ENCODE results near the gene ZNF813.
A peak's percentile ranks its signal among the peaks of the same experiment; 100 is the strongest.
"Not testable (repeated sequence)": the region's sequence is repeated elsewhere in the genome, so short reads cannot be mapped to it uniquely, and the experiment has no call there.

Gene ZNF813

GRCh38 chr19:53467485-53468262 lies at the start of gene ZNF813:
TSS of gene ZNF813 (plus strand) at chr19:53467733. CDS start at chr19:53483823, 16,090 bp downstream.
- DNase-seq (ENCODE audit: low read depth, low spot score) = peak; percentile 44

GRCh38 chr19:53420520-53421315 lies 46.8 kb upstream of the ZNF813 start:
- not testable (repeated sequence) for DNase-seq (ENCODE audit: low read depth, low spot score)

GRCh38 chr19:53422551-53422950 lies 45.0 kb upstream of the ZNF813 start:
- DNase-seq (ENCODE audit: low read depth, low spot score) = no peak

GRCh38 chr19:53423074-53423473 lies 44.5 kb upstream of the ZNF813 start:
- not testable (repeated sequence) for DNase-seq (ENCODE audit: low read depth, low spot score)

- DNase-seq (ENCODE audit: low read depth, low spot score) = not testable (repeated sequence)
These were observed 43.9 kb upstream of the ZNF813 start for GRCh38 chr19:53423680-53424079.

- no peak for DNase-seq (ENCODE audit: low read depth, low spot score)
These were observed 42.5 kb upstream of the ZNF813 start for GRCh38 chr19:53424968-53425597.

GRCh38 chr19:53431399-53432087 lies 36.0 kb upstream of the ZNF813 start, which contains the start of gene ZNF761:
TSS of gene ZNF761 (plus strand) at chr19:53431984. CDS start at chr19:53447269, 15,285 bp downstream.
- DNase-seq (ENCODE audit: low read depth, low spot score) = peak; percentile 72

- no peak for DNase-seq (ENCODE audit: low read depth, low spot score)
These were observed 35.4 kb upstream of the ZNF813 start for GRCh38 chr19:53432088-53432661.

GRCh38 chr19:53443809-53444208 lies 23.7 kb upstream of the ZNF813 start:
- DNase-seq (ENCODE audit: low read depth, low spot score) = not testable (repeated sequence)

GRCh38 chr19:53447196-53447595 lies 20.3 kb upstream of the ZNF813 start:
- not testable (repeated sequence) for DNase-seq (ENCODE audit: low read depth, low spot score)

- DNase-seq (ENCODE audit: low read depth, low spot score) = no peak
These were observed 11.7 kb upstream of the ZNF813 start for GRCh38 chr19:53455828-53456227.

- not testable (repeated sequence) for DNase-seq (ENCODE audit: low read depth, low spot score)
These were observed 7.3 kb upstream of the ZNF813 start for GRCh38 chr19:53460131-53460721.

GRCh38 chr19:53461866-53462265 lies 5.7 kb upstream of the ZNF813 start:
- DNase-seq (ENCODE audit: low read depth, low spot score) = no peak

GRCh38 chr19:53462861-53463260 lies 4.7 kb upstream of the ZNF813 start:
- DNase-seq (ENCODE audit: low read depth, low spot score) = no peak

- DNase-seq (ENCODE audit: low read depth, low spot score) = no peak
These were observed 4.3 kb upstream of the ZNF813 start for GRCh38 chr19:53463263-53463662.

- no peak for DNase-seq (ENCODE audit: low read depth, low spot score)
These were observed 628 bp upstream of the ZNF813 start for GRCh38 chr19:53466726-53467484.

GRCh38 chr19:53468628-53469027 lies 1.1 kb downstream of the ZNF813 start:
- not testable (repeated sequence) for DNase-seq (ENCODE audit: low read depth, low spot score)

- no peak for DNase-seq (ENCODE audit: low read depth, low spot score)
These were observed 4.4 kb downstream of the ZNF813 start for GRCh38 chr19:53471916-53472315.

- DNase-seq (ENCODE audit: low read depth, low spot score) = not testable (repeated sequence)
These were observed 7.3 kb downstream of the ZNF813 start for GRCh38 chr19:53474832-53475231.

- not testable (repeated sequence) for DNase-seq (ENCODE audit: low read depth, low spot score)
These were observed 7.9 kb downstream of the ZNF813 start for GRCh38 chr19:53475470-53475869.

Data from brain pericyte (primary cell).